Measurements from ENCODE around the gene WNT8B.

Gene WNT8B

DNA sequence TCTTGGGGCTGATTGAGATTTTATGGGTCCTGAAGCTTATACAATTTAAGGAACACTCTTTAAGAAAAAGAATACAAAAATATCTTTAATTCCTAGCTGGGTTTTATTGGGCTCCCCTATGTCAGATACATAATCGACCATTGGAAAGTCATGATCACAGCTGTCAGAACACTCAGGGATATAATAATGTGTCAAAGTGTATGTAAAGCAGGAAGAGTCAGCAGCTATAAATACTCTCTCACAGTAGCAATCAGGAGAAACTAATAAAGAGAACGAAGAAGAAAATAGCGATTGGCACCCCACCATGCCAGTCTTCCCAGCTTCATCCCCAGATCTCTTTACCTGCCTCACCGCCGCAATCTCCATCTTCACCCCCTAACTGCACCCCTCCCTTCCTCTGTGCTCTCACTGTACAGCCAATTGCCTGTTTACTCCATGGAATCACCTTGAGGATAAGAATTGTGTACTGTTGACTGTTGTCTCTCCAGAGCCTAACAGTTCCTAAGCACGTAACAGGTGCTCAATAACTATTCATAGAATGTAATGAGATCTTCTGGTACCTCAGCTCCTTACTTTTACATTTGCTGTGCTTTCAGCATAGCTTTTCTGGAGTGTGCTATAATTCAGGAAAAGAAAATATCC lies 24.0 kb upstream of the WNT8B start:
- DNase-seq (ENCODE audit: low spot score), result no peak
- TF ChIP-seq, protein P1, sequence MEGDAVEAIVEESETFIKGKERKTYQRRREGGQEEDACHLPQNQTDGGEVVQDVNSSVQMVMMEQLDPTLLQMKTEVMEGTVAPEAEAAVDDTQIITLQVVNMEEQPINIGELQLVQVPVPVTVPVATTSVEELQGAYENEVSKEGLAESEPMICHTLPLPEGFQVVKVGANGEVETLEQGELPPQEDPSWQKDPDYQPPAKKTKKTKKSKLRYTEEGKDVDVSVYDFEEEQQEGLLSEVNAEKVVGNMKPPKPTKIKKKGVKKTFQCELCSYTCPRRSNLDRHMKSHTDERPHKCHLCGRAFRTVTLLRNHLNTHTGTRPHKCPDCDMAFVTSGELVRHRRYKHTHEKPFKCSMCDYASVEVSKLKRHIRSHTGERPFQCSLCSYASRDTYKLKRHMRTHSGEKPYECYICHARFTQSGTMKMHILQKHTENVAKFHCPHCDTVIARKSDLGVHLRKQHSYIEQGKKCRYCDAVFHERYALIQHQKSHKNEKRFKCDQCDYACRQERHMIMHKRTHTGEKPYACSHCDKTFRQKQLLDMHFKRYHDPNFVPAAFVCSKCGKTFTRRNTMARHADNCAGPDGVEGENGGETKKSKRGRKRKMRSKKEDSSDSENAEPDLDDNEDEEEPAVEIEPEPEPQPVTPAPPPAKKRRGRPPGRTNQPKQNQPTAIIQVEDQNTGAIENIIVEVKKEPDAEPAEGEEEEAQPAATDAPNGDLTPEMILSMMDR (IDR thresholded peaks at IDR 0.05; ENCODE audit: extremely low read depth, missing control alignments), result no peak

DNA sequence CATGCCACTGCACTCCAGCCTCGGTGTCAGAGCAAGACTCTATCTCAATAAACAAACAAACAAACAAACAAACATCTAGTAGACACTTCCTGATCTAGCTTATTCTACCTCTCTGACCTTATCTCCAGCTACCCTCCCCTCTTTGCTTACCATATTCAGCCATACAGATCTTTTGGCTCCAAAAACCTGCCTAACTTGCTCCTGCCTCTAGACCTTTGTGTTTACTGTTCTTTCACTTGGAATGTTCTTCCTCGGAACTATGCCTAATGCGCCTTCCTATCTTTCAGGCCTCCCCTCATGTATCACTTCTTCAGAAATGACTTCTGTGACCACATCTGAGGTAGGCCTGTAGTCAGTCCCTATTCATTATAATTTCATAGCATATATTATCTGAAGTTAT lies 20.3 kb upstream of the WNT8B start:
- TF ChIP-seq, protein P1 (IDR thresholded peaks at IDR 0.05; ENCODE audit: extremely low read depth, missing control alignments), result no peak
- no peak for DNase-seq (ENCODE audit: low spot score)

DNA sequence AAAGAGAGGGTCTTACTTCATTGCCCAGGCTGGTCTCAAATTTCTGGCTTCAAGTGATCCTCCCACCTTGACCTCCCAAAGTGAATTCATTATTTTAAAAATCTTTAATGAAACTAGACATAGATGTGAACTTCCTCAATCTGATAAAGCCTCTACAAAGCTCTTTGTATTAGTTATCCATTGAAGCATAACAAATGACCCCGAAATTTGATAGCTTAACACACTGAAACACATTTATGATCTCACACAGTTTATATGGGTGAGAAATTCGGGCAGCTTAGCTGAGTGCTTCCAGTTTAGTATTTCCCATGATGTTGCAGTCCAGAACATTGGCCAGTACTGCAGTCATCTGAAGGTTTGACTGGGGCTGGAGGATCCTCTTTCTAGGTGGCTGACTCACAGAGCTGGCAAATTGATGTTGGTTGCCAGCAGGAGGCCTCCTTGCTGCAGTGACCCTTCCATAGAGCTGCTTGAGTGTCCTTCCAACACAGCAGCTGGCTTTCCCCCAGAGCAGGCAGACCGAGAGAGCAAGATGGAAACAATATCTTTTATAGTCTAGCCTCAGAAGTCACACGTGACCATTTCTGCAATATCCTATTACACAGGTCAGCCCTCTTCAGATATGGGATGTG lies 16.6 kb upstream of the WNT8B start:
- TF ChIP-seq, protein P1 (IDR thresholded peaks at IDR 0.05; ENCODE audit: extremely low read depth, missing control alignments), result no peak
- no peak for DNase-seq (ENCODE audit: low spot score)

DNA sequence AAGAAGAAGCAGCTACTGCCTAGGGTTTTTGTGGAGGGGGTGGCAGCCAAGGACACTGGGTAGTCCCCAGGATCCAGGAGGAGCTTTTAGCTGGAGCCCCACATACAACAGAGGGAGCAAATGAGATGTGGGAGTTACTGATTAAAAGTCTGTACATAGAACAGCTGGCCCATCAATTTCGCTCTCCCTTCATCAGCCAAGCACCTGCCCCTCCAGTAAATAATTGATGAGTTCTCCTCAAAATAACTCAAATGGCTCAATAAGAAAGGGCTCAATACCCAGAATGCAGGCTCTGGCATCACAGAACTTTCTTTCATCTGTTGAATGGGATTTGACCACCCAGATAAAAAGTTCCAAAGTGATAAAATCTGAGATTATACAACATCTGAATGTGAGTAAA lies 15.1 kb upstream of the WNT8B start:
- TF ChIP-seq, protein P1 (IDR thresholded peaks at IDR 0.05; ENCODE audit: extremely low read depth, missing control alignments), result no peak
- no peak for DNase-seq (ENCODE audit: low spot score)

DNA sequence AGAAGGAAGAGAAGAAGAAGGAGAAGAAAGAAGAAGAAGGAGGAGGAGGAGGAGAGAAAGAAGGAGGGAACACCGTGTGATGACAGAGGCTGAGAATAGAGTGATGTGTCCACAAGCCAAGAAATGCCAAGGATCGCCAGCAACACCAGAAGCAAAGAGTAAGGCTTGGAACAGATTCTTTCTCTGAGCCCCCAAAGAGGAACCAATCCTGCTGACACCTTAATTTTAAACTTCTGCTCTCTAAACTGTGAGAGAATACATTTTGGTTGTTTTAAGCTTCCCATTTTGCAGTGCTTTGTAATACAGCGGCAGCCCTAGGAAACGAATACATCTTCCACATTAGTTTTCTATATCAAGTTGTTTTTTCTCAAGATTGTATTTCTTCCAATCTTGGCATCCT lies 13.9 kb upstream of the WNT8B start:
- no peak for DNase-seq (ENCODE audit: low spot score)

DNA sequence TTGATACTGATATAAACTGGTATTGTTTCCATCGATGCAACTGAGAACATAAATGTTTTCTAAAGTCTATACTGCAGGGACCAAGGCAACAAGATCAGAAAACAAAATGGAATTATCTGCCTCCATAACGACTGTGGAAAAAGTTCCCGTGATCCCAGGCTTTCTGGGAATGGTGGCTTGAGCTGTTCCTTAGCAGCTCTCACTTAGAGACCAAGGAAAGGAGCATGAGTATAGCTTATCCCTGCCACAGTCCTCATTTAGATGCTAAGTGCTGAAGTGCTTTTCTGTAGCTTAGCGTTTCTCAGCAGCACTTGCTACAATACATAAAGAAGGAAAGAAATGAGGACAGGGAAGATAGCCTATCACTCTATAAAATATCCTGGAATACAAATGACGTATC lies 5.5 kb downstream of the WNT8B start:
- no peak for DNase-seq (ENCODE audit: low spot score)
- TF ChIP-seq, protein P1 (IDR thresholded peaks at IDR 0.05; ENCODE audit: extremely low read depth, missing control alignments), result no peak

More for the DNA sequence above, 13.9 kb upstream of the WNT8B start:
- TF ChIP-seq, protein P1 (IDR thresholded peaks at IDR 0.05; ENCODE audit: extremely low read depth, missing control alignments), result no peak

DNA sequence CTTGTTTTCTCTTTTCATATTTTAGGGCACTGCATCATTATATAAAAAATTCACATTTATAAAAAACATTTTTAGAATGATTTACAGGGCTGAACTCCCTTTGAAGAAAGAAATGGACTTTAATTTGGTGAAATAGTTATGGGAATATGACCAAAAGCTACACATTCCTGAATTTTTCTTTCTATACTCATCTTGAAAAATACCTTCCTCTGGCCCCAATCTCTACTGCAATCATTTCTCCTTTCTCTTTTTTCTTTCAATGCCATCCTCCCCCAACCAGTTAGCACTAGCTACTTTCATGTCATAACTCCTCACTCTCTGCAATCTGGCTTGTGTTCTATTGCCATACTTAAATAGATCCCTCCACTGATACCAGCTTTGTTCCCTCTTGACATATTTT lies 6.2 kb downstream of the WNT8B start:
- no peak for DNase-seq (ENCODE audit: low spot score)
- TF ChIP-seq, protein P1 (IDR thresholded peaks at IDR 0.05; ENCODE audit: extremely low read depth, missing control alignments), result no peak

Measured in GM20000 (cell line).